ENCODE data around the gene NAXD.
"Not testable (repeated sequence)": the region's sequence is repeated elsewhere in the genome, so short reads cannot be mapped to it uniquely, and the experiment has no call there.

The NAXD gene

GRCh38 chr13:110664673-110665072, 49.3 kb downstream of the NAXD start:
- DNase-seq = no peak
- TF ChIP-seq POLR2A (IDR thresholded peaks at IDR 0.05; ENCODE audit: low read length) (no peak), GATA1 (IDR thresholded peaks at IDR 0.05; ENCODE audit: low read depth, low read length) (no peak)

DNA sequence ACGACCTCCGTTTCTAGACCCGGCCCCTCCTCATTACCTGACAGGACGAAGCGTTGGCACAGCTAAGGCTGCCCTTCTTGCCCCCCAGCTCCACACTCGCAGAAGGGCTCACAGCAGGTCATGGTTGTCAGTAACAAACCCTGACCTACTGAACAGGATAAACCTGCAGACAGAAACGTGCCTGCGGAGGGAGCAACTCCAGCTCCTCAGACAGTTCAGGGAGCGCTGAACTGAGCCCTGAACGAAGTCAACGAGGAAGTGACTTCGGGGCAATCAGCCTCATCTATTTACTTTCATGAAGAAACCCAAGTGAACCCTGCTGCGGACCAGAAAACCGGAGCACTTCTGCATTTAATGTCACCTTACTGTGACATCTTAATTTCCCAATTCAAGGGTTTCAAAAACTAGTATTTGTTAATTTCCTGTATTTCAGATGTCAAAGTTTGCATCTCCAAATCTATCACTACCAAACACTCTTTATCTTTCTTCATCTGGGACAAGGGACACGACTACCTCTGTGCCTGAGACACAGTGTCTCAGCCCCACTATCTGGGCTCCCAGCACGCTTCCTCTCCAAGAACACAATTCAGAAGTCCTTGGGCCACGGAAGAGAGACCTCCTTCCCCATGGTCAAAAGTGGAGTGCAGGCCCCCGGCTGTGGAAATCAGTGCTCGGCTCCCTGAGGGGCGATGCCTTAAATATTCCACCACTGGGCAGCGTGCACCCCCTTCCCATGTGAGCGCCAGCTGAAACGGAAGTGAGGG, 50.3 kb downstream of the NAXD start:
- no peak for DNase-seq
- TF ChIP-seq GATA1 (IDR thresholded peaks at IDR 0.05; ENCODE audit: low read depth, low read length) (no peak), POLR2A (IDR thresholded peaks at IDR 0.05; ENCODE audit: low read length) (no peak)

DNA sequence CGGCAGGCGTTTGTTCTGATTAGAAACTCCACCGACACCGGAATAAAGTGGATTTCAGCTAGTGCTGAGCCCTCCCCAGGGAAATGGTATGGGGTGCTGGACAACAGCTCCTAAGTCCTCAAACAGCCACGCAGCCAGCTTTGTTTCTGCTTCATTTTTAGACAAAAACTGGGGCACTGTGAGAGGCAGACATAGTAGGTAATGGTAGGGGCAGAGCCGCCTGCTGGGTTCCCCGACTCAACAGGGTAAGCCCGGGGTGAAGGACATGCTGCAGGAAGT, 50.8 kb downstream of the NAXD start:
- no peak for DNase-seq
- no peak for TF ChIP-seq GATA1 (IDR thresholded peaks at IDR 0.05; ENCODE audit: low read depth, low read length)
- TF ChIP-seq POLR2A (IDR thresholded peaks at IDR 0.05; ENCODE audit: low read length) = no peak

- no peak for DNase-seq
- no peak for TF ChIP-seq GATA1 (IDR thresholded peaks at IDR 0.05; ENCODE audit: low read depth, low read length)
- TF ChIP-seq POLR2A (IDR thresholded peaks at IDR 0.05; ENCODE audit: low read length) = no peak
These were observed 53.7 kb downstream of the NAXD start for GRCh38 chr13:110669036-110669435.

- not testable (repeated sequence) for DNase-seq
These were observed 54.5 kb downstream of the NAXD start for GRCh38 chr13:110669814-110670213.

GRCh38 chr13:110676595-110677587, 61.5 kb downstream of the NAXD start:
- TF ChIP-seq GATA1 (IDR thresholded peaks at IDR 0.05; ENCODE audit: low read depth, low read length) (no peak), POLR2A (IDR thresholded peaks at IDR 0.05; ENCODE audit: low read length) (no peak)
- no peak for DNase-seq

GRCh38 chr13:110677731-110678545, 62.6 kb downstream of the NAXD start:
- TF ChIP-seq GATA1 (IDR thresholded peaks at IDR 0.05; ENCODE audit: low read depth, low read length) = no peak
- TF ChIP-seq POLR2A (IDR thresholded peaks at IDR 0.05; ENCODE audit: low read length) = no peak
- no peak for DNase-seq

- DNase-seq = peak; percentile 32 to 34
- TF ChIP-seq GATA1 (IDR thresholded peaks at IDR 0.05; ENCODE audit: low read depth, low read length) (no peak), POLR2A (IDR thresholded peaks at IDR 0.05; ENCODE audit: low read length) (no peak)
These were observed 65.5 kb downstream of the NAXD start for GRCh38 chr13:110680852-110681251.

GRCh38 chr13:110681868-110682550, 66.7 kb downstream of the NAXD start:
- no peak for DNase-seq
- TF ChIP-seq POLR2A (IDR thresholded peaks at IDR 0.05; ENCODE audit: low read length) (no peak), GATA1 (IDR thresholded peaks at IDR 0.05; ENCODE audit: low read depth, low read length) (no peak)

GRCh38 chr13:110682746-110683145, 67.4 kb downstream of the NAXD start:
- no peak for TF ChIP-seq GATA1 (IDR thresholded peaks at IDR 0.05; ENCODE audit: low read depth, low read length)
- TF ChIP-seq POLR2A (IDR thresholded peaks at IDR 0.05; ENCODE audit: low read length) = no peak
- DNase-seq = no peak

- peak in 1 of 2 experiments; percentile 43 for DNase-seq
- TF ChIP-seq GATA1 (IDR thresholded peaks at IDR 0.05; ENCODE audit: low read depth, low read length) (no peak), POLR2A (IDR thresholded peaks at IDR 0.05; ENCODE audit: low read length) (no peak)
These were observed 68.0 kb downstream of the NAXD start for GRCh38 chr13:110683203-110683883.

- TF ChIP-seq POLR2A (IDR thresholded peaks at IDR 0.05; ENCODE audit: low read length) (no peak), GATA1 (IDR thresholded peaks at IDR 0.05; ENCODE audit: low read depth, low read length) (no peak)
- no peak for DNase-seq
These were observed 68.6 kb downstream of the NAXD start for GRCh38 chr13:110683921-110684320.
